Spinal cord (tissue), 10 donors: Measurements from ENCODE around the gene UBA3. TPM values are rescaled to one million over a fixed set of nuclear protein-coding genes. Genes with fewer than 3 reads are reported as not detected.

ENCODE experiments used
- DNase-seq, 6 donors: peaks; one replicate each; pipeline versions ENCODE4 v3.0.0 to v3.0.0-alpha.2; 2013 to 2015; ENCODE audit warnings: low spot score in 6 of 6, low read depth in 4 of 6
- H3K27ac ChIP-seq: one replicate; pipeline ENCODE4 v1.5.1; 2013; ENCODE audit warnings: low read depth, low read length, control low read depth
- H3K27me3 ChIP-seq: one replicate; pipeline ENCODE4 v1.6.1; 2013; ENCODE audit warnings: low read length; ENCODE audit not compliant: control insufficient read depth, insufficient read depth
- H3K36me3 ChIP-seq: one replicate; pipeline ENCODE4 v1.6.1; 2013; ENCODE audit warnings: low read length; ENCODE audit not compliant: control insufficient read depth, insufficient read depth
- H3K4me1 ChIP-seq: one replicate; pipeline ENCODE4 v1.6.1; 2013; ENCODE audit warnings: low read length; ENCODE audit not compliant: control insufficient read depth, insufficient read depth
- H3K4me3 ChIP-seq: one replicate; pipeline ENCODE4 v1.5.1; 2013; ENCODE audit warnings: low read depth, low read length, control low read depth
- H3K9me3 ChIP-seq: one replicate; pipeline ENCODE4 v1.6.1; 2013; ENCODE audit warnings: low read length; ENCODE audit not compliant: control insufficient read depth, insufficient read depth
- WGBS: methylation state at CpG from one replicate; pipeline ENCODE4 v1.1.5; 2013; ENCODE audit warnings: missing lambda C conversion rate; ENCODE audit not compliant: insufficient coverage; 5-methylcytosine and 5-hydroxymethylcytosine counted together
- polyA plus RNA-seq, 2 donors: library from polyadenylated mRNA; unstranded; fragments of 120-200 nt; gene quantifications; one replicate each; pipeline ENCODE4 v1.2.1, GENCODE V29; 2013; ENCODE audit not compliant: insufficient read length in 2 of 2
- total RNA-seq, 2 donors: library from RNA; depleted of rRNA in 1 of 2; stranded (reverse); fragments of 120-200 nt in 1 of 2; fragments of >200 nt in 1 of 2; gene quantifications; one replicate each; pipeline versions ENCODE4 v1.2.3 to v1.2.4, GENCODE V29; 2013 to 2014
- donor health status: healthy.

UBA3 gene
- total and polyA plus RNA-seq, 4 donors: 63.4 to 119 (median 80.6) TPM

DNA sequence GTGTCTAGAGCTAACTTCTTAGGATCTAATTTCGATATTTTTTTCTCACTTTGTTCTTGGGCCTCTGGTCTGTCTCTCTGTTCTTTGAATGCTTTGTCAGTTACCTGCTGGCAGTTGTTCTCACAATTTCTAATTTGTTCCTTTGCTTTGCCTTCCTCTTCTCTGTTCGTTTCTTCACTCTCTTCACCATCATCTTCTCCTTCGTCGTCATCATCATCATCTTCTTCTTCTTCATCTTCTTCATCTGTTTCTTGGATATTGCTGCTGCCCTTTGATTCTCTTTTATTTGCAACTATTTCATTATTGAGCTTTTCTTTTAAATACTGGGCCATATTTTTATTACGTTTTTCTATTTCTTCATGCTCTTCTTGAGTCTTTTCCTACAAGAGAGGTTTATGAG is 39.5 kb upstream of the UBA3 start:
- Histone ChIP-seq H3K4me1 (no peaks in the 10 kb centered on the region), H3K36me3 (no peaks in the 10 kb centered on the region), H3K9me3 (no peaks in the 10 kb centered on the region), H3K4me3 (no peak overlapping the region), H3K27me3 (no peaks in the 10 kb centered on the region), H3K27ac (no peak overlapping the region)
- 75% methylated on average over 2 of the region's 5 CpGs for WGBS
- no peak for DNase-seq

DNA sequence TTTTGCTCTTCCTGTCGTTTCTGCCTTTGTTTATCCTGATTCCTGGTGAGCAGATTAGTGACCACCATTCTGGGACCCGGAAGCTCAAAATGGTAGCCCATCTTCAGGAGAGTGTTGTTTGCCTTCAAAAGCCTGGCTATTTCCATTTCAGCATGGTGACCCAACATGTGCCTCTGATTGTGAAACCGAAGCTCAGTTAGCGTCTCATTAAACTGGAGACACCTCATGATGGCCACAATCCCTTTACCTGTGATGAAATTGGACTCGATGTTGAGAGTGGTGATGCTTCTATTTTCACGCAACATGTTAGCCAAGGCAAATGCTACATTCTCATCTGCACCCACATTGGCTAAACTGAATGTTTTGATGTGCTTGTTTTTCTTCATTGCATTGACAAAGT is 39.0 kb upstream of the UBA3 start:
- no peaks in the 10 kb centered on the region for H3K9me3 ChIP-seq
- DNase-seq: no peak
- H3K27ac ChIP-seq: no peak overlapping the region
- no peaks in the 10 kb centered on the region for H3K27me3 ChIP-seq
- H3K36me3 ChIP-seq: no peaks in the 10 kb centered on the region
- no peak overlapping the region for H3K4me3 ChIP-seq
- no peaks in the 10 kb centered on the region for H3K4me1 ChIP-seq
- WGBS: 79% methylated on average over 2 of the region's 6 CpGs

DNA sequence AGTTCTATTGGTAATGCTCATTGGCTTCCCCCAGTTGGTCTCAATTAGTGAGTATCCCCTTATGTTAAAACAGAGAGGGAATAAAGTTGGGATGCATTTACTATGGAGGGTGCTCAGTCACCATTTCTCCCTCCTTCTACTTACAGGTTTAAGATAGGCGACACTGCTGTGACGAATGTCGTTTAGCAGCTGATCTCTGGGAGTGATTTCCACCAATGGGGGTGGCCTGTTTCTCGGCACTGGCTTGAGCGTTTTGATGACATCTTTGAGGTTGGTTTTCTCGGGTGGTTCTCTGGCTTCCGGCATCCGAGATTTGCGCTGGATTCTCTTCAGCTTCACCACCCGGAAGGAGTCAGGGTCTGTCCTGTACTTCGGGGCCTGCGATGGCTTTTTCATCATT is 38.4 kb upstream of the UBA3 start:
- whole genome bisulfite sequencing: 96% methylated on average over 10 of the region's 12 CpGs
- Histone ChIP-seq H3K27me3 (no peaks in the 10 kb centered on the region), H3K27ac (no peak overlapping the region), H3K36me3 (no peaks in the 10 kb centered on the region), H3K9me3 (no peaks in the 10 kb centered on the region), H3K4me3 (no peak overlapping the region), H3K4me1 (no peaks in the 10 kb centered on the region)
- DNase-seq: no peak

DNA sequence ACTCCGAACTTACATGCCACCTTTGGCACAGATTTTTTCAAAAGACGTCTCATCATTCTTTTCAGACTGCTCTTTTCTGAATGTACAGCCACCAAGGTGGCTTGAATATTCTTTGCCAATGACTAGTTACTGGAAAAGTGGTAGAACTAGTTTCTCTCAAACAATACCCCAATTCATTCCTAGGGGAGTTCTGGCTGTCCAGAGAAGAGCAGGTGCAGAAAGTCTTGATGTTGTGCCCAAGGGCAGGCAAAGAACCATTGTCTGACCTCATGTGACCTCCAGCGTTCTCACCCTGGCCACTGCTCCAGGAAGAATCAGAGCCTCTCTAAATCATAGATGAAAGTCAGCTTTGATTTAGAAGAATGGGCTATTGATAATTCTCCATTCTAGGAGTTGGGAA is 36.7 kb upstream of the UBA3 start:
- Histone ChIP-seq H3K4me1 (no peaks in the 10 kb centered on the region), H3K27me3 (no peaks in the 10 kb centered on the region), H3K9me3 (no peaks in the 10 kb centered on the region), H3K36me3 (no peaks in the 10 kb centered on the region), H3K27ac (no peak overlapping the region), H3K4me3 (no peak overlapping the region)
- peak in 1 of 6 donors; percentile 15 for DNase-seq
- no CpG with 5 or more reads among the region's 3 CpGs for WGBS

DNA sequence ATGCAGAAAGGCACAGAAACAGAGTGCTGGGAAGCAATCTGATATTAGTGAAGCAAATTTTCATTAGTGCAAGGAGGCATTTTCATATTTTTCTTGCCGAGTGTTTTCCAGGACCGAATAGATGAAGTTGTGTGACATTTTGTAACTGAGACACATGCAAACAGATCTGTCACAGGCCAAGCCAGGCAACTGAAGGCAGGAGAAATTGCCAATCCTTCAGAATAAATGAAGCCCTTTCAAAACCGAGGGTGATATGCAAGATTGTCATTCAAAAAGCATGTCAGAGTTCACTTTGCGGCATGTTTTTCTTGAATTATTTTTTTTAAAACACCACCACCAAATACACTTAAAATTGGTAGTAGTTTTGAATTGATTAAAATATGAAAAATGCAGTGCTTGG is 36.0 kb upstream of the UBA3 start:
- no peaks in the 10 kb centered on the region for H3K36me3 ChIP-seq
- H3K9me3 ChIP-seq: no peaks in the 10 kb centered on the region
- H3K4me1 ChIP-seq: no peaks in the 10 kb centered on the region
- 90% methylated on average over 2 of the region's 4 CpGs for WGBS
- DNase-seq: peak in 1 of 6 donors; percentile 29
- no peaks in the 10 kb centered on the region for H3K27me3 ChIP-seq
- H3K4me3 ChIP-seq: no peak overlapping the region
- no peak overlapping the region for H3K27ac ChIP-seq

DNA sequence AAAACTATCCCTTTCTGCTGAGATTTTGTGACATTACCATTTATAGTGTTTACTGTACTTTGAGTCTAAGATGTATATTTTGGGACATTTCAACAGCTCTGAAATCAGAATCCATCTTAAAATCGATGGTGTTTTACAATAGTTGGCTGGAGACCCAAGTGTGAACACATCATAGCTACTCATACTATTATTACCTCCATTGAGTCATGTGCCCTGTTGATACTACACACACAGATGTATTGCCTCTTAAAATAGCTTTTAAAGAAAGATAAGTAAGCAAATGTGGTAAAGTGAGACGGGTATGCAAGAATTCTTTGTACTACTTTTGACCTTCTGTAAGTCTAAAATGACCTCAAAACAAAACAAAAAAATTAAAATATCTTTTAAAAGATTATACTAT is 35.6 kb upstream of the UBA3 start:
- no peak overlapping the region for H3K27ac ChIP-seq
- no peak overlapping the region for H3K4me3 ChIP-seq
- no CpG with 5 or more reads among the region's 2 CpGs for WGBS

DNA sequence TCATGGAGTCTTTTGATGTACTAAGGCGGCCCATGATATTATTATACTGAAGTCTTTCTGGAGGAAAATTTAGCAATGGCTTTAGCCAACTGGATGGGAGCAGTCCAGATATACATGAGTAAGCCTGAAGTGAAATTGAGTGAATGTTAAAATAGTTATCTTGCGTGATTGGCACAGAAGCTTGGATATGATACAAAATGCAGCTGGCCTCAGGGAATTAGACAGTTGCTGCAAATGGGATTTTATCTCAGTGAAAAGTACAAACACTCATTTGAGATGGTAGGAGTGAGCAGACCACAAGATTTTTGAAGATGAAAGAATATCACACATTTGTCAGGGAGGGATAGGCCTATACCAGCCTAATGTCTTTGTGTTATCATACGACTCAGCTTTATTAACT is 33.4 kb upstream of the UBA3 start:
- DNase-seq: no peak
- no peak overlapping the region for H3K27ac ChIP-seq
- WGBS: 83% methylated on average over 1 of the region's 3 CpGs

More for the DNA sequence above, 35.6 kb upstream of the UBA3 start:
- Histone ChIP-seq H3K36me3 (no peaks in the 10 kb centered on the region), H3K4me1 (no peaks in the 10 kb centered on the region), H3K27me3 (no peaks in the 10 kb centered on the region), H3K9me3 (no peaks in the 10 kb centered on the region)
- DNase-seq: no peak

DNA sequence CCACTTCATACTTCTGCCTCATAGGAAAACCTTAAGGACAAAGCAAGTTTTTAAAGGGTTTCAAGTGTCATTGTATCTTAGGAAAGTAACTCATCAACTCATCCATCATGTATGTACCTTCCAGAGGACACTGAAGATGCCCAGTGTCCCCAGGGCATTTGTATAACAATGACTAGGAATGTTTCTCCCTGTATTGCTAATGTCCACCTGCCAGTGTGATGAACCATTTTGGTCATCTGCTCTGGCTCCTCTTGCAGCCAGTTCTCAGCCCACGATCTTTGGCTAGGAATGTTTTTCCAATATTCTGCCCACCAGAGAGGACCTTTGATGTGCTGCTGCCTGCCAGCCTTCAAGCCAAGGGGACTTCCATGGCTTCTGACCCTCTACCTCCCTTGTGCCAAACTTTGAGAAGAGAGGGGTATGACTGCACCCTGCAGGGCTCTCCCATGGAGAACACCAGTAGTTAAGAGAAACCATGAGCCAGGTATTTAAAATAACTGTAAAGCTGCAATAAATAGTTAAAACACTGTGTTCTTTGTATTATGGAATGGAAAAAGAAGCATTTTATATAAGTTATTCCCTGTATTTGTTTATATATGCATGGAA is 30.9 kb upstream of the UBA3 start:
- no peaks in the 10 kb centered on the region for H3K9me3 ChIP-seq
- 27% methylated on average over 1 of the region's 1 CpG for WGBS
- no peak overlapping the region for H3K27ac ChIP-seq
- H3K4me3 ChIP-seq: no peak overlapping the region
- no peaks in the 10 kb centered on the region for H3K36me3 ChIP-seq
- no peak for DNase-seq
- H3K4me1 ChIP-seq: no peaks in the 10 kb centered on the region
- H3K27me3 ChIP-seq: no peaks in the 10 kb centered on the region

More for the DNA sequence above, 33.4 kb upstream of the UBA3 start:
- Histone ChIP-seq H3K9me3 (no peaks in the 10 kb centered on the region), H3K4me1 (no peaks in the 10 kb centered on the region), H3K36me3 (no peaks in the 10 kb centered on the region), H3K27me3 (no peaks in the 10 kb centered on the region), H3K4me3 (no peak overlapping the region)

DNA sequence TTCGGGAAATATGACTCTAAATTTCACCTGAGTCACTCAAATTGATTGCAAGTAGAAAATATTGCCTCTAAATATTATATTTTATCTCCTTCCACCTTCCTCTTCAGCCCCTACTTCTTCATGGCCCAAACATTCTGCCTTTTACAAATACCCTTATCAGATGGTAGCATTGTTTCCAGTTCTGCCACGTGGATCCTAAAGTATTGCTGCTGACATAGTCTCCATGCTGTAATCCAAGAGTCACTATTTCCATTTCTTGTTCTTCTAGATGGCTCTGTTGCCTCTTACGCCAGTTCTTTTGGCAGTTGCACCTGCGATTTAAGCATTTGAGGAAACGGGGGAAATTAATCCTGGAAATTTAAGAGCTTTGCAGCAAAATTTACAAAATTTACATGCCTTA is 28.6 kb upstream of the UBA3 start:
- Histone ChIP-seq H3K4me3 (no peak overlapping the region), H3K27me3 (no peaks in the 10 kb centered on the region), H3K36me3 (no peaks in the 10 kb centered on the region), H3K9me3 (no peaks in the 10 kb centered on the region), H3K4me1 (no peaks in the 10 kb centered on the region), H3K27ac (no peak overlapping the region)
- DNase-seq: no peak
- WGBS: 78% methylated on average over 1 of the region's 5 CpGs

DNA sequence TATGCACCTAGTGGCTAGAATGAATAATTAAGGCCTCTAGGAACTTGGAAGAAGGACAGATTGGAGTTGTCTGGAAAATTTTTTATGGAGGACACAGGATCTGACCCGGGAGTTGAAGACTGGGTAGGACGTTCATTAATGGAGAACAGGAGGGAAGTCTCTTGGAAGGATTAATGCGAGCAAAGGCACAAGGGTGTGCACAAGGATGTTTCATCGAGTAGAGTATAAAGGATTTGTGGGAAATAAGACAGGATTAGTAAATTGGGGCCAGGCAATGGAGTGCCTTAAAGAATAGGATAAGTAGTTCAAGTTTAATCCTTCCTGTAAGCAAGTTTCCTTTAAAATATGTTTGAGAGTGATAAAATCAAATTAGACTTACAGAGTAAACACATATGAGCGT is 27.7 kb upstream of the UBA3 start:
- H3K36me3 ChIP-seq: no peaks in the 10 kb centered on the region
- DNase-seq: no peak
- no peaks in the 10 kb centered on the region for H3K4me1 ChIP-seq
- no peak overlapping the region for H3K4me3 ChIP-seq
- H3K27ac ChIP-seq: no peak overlapping the region
- no peaks in the 10 kb centered on the region for H3K9me3 ChIP-seq
- H3K27me3 ChIP-seq: no peaks in the 10 kb centered on the region
- WGBS: 70% methylated on average over 4 of the region's 5 CpGs
